ENCODE measurements around the gene HPCAL1. TPM values are rescaled to one million over a fixed set of nuclear protein-coding genes. Genes with fewer than 3 reads are reported as not detected.

Gene HPCAL1
- polyA plus RNA-seq, 3 donors = 82.1 to 99.5 (median 98.0) TPM

- no peak overlapping the region for H3K9ac ChIP-seq (ENCODE audit: insufficient read depth, low read length, poor library complexity, severe bottlenecking)
- peaks cover 47 to 48% of the 10 kb centered on the region in 2 donors for H3K4me1 ChIP-seq (ENCODE audit: control insufficient read depth in 1 of 2, insufficient read depth in 2 of 2, low read length in 2 of 2)
- no peak overlapping the region for H3K4me3 ChIP-seq (replicated peaks in 1 of 3; ENCODE audit: low read depth in 2 of 3, low read length in 3 of 3)
- TF ChIP-seq CTCF (IDR thresholded peaks at IDR 0.05) = no peak
- peaks cover 86% of the 10 kb centered on the region for H4K20me1 ChIP-seq (ENCODE audit: insufficient read depth, low read length)
- H3K36me3 Mint-ChIP-seq = peaks cover 17 to 30% of the 10 kb centered on the region in 2 donors
- intact Hi-C loops (cut with micrococcal nuclease) = loop anchor here in 1 of 2 donors (5.0 kb wide), 1 partner anchor 44 kb away; no protein-coding TSS in a partner anchor
- no peak overlapping the region for H3K27ac ChIP-seq (ENCODE audit: low read depth in 1 of 2, low read length in 2 of 2)
- peaks cover 92% of the 10 kb centered on the region for H3K79me2 ChIP-seq (ENCODE audit: insufficient read depth, low read length)
- DNase-seq = no peak
- peaks cover 0 to 1% (median 1%) of the 10 kb centered on the region in 3 donors for H3K27me3 Mint-ChIP-seq (ENCODE audit: low read depth in 3 of 3)
- H3K27ac Mint-ChIP-seq = peak overlapping the region in 1 of 7 donors; percentile 12
- H3K4me3 Mint-ChIP-seq = no peak overlapping the region
- no peaks in the 10 kb centered on the region for H3K27me3 ChIP-seq (ENCODE audit: control insufficient read depth in 2 of 2, insufficient read depth in 2 of 2, low read length in 2 of 2)
- peaks cover 0 to 3% of the 10 kb centered on the region in 2 donors for H3K36me3 ChIP-seq (replicated peaks in 1 of 2; ENCODE audit: control insufficient read depth in 1 of 2, insufficient read depth in 2 of 2, low read length in 2 of 2)
- no peak overlapping the region for H2AFZ ChIP-seq (ENCODE audit: insufficient read depth, low read depth, low read length, poor library complexity, severe bottlenecking)
- H3K4me2 ChIP-seq (replicated peaks; ENCODE audit: extremely low read depth, low read length, poor library complexity, severe bottlenecking) = no peak overlapping the region
- H3K9me3 Mint-ChIP-seq = no peaks in the 10 kb centered on the region
- no peaks in the 10 kb centered on the region for H3K9me3 ChIP-seq (replicated peaks in 1 of 2; ENCODE audit: control insufficient read depth in 1 of 2, insufficient read depth in 1 of 2, low read length in 2 of 2)
- 93% methylated on average over 5 of the region's 8 CpGs for WGBS (ENCODE audit: insufficient coverage)
- peaks cover 59% of the 10 kb centered on the region for H3K4me1 Mint-ChIP-seq
These were observed 41.0 kb downstream of the HPCAL1 start for GRCh38 chr2:10343658-10344057.

GRCh38 chr2:10344105-10345066 lies 41.7 kb downstream of the HPCAL1 start:
- H4K20me1 ChIP-seq (ENCODE audit: insufficient read depth, low read length) = peaks cover 82% of the 10 kb centered on the region
- 41% methylated on average over 13 of the region's 19 CpGs for WGBS (ENCODE audit: insufficient coverage)
- peaks cover 47 to 48% of the 10 kb centered on the region in 2 donors for H3K4me1 ChIP-seq (ENCODE audit: control insufficient read depth in 1 of 2, insufficient read depth in 2 of 2, low read length in 2 of 2)
- peak overlapping the region; percentile 5 for H3K9ac ChIP-seq (ENCODE audit: insufficient read depth, low read length, poor library complexity, severe bottlenecking)
- peak overlapping the region; percentile 16 for H3K4me2 ChIP-seq (replicated peaks; ENCODE audit: extremely low read depth, low read length, poor library complexity, severe bottlenecking)
- Mint-ChIP-seq H3K36me3 (peaks cover 16 to 24% of the 10 kb centered on the region in 2 donors), H3K4me1 (peaks cover 61% of the 10 kb centered on the region), H3K9me3 (no peaks in the 10 kb centered on the region), H3K27ac (peak overlapping the region; percentile 29 to 87 (median 76)), H3K27me3 (ENCODE audit: low read depth in 3 of 3) (peaks cover 0 to 1% (median 0%) of the 10 kb centered on the region in 3 donors), H3K4me3 (peak overlapping the region; percentile 3 to 26)
- no peaks in the 10 kb centered on the region for H3K27me3 ChIP-seq (ENCODE audit: control insufficient read depth in 2 of 2, insufficient read depth in 2 of 2, low read length in 2 of 2)
- no peak for TF ChIP-seq CTCF (IDR thresholded peaks at IDR 0.05)
- no peaks in the 10 kb centered on the region for H3K36me3 ChIP-seq (replicated peaks in 1 of 2; ENCODE audit: control insufficient read depth in 1 of 2, insufficient read depth in 2 of 2, low read length in 2 of 2)
- H3K4me3 ChIP-seq (replicated peaks in 1 of 3; ENCODE audit: low read depth in 2 of 3, low read length in 3 of 3) = no peak overlapping the region
- no peak for DNase-seq
- intact Hi-C loops (cut with micrococcal nuclease) = loop anchor here in 1 of 2 donors (5.0 kb wide), 1 partner anchor 43 kb away; no protein-coding TSS in a partner anchor
- H2AFZ ChIP-seq (ENCODE audit: insufficient read depth, low read depth, low read length, poor library complexity, severe bottlenecking) = no peak overlapping the region
- no peaks in the 10 kb centered on the region for H3K9me3 ChIP-seq (replicated peaks in 1 of 2; ENCODE audit: control insufficient read depth in 1 of 2, insufficient read depth in 1 of 2, low read length in 2 of 2)
- peaks cover 85% of the 10 kb centered on the region for H3K79me2 ChIP-seq (ENCODE audit: insufficient read depth, low read length)
- H3K27ac ChIP-seq (ENCODE audit: low read depth in 1 of 2, low read length in 2 of 2) = peak overlapping the region in 1 of 2 donors; percentile 29
